ENCODE data around the gene SAMD1.

DNA sequence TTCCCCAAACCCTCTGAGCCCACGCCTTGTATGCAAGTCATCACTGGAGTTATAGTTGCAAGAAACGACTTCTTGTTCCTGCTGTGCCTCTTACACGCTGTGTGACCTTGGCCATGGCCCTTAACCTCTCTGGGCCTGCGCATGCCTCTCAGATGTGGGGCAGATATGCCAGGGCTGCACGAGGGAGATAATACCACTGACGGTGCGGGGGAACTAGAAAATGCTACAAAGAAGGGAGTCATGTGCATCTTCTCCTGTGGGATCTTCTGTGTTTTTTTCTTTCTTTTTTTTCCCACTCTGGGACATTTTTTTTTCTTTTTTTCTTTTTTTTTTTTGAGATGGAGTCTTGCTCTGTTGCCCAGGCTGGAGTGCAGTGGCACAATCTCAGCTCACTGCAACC is 4.3 kb upstream of the SAMD1 start:
- TF ChIP-seq, protein P1, sequence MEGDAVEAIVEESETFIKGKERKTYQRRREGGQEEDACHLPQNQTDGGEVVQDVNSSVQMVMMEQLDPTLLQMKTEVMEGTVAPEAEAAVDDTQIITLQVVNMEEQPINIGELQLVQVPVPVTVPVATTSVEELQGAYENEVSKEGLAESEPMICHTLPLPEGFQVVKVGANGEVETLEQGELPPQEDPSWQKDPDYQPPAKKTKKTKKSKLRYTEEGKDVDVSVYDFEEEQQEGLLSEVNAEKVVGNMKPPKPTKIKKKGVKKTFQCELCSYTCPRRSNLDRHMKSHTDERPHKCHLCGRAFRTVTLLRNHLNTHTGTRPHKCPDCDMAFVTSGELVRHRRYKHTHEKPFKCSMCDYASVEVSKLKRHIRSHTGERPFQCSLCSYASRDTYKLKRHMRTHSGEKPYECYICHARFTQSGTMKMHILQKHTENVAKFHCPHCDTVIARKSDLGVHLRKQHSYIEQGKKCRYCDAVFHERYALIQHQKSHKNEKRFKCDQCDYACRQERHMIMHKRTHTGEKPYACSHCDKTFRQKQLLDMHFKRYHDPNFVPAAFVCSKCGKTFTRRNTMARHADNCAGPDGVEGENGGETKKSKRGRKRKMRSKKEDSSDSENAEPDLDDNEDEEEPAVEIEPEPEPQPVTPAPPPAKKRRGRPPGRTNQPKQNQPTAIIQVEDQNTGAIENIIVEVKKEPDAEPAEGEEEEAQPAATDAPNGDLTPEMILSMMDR (conservative IDR thresholded peaks at IDR 0.05), result no peak
- no peak for TF ChIP-seq ZFX (IDR thresholded peaks at IDR 0.05)

Data from C4-2B (cell line).